ENCODE data around the gene MYO7B.
A peak's percentile ranks its signal among the peaks of the same experiment; 100 is the strongest.

Gene MYO7B

DNA sequence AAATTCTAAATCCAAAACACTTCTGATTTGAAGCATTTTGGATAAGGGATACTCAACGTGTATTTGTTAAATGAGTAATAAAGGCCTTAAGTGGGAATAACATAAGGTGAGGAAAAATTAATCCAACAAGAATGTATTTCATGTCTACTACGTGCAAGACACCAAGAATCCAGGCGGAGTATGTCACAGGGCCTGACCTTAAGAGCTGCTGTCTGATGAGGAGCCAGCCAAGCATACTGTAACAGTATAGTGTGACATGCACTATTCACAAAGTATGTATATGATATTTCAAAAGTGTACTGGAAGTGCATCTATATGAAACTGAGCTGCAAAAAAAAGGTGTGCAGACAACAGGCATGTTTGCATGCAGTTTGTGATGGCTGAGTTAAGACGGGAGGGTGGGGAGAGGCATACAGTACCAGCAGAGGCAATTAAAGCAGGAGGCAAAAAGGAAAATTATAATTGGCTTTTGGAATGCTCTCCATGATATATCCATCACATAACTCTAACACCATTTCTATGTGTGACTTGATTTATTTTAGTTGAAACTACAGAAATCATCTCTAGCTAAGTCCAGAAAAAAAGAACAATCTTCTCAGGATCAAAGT lies 27.4 kb upstream of the MYO7B start:
- Histone ChIP-seq H3K27ac (peak overlapping the region; percentile 90), H3K9ac (ENCODE audit: insufficient read length) (no peak overlapping the region), H3K36me3 (ENCODE audit: insufficient read depth, low read length) (peaks cover 45% of the 10 kb centered on the region), H3K9me3 (ENCODE audit: low read depth, low read length) (no peaks in the 10 kb centered on the region), H3K4me3 (peak overlapping the region; percentile 56)
- no peak for DNase-seq (ENCODE audit: low read depth, low spot score)
- TF ChIP-seq FOXP2 (optimal IDR thresholded peaks at IDR 0.05; ENCODE audit: control extremely low read depth, extremely low read length, insufficient read depth) (no peak), EZH2 (IDR thresholded peaks at IDR 0.05) (no peak), POLR2AphosphoS5 (IDR thresholded peaks at IDR 0.05; ENCODE audit: borderline replicate concordance, low read depth, low read length) (no peak)

DNA sequence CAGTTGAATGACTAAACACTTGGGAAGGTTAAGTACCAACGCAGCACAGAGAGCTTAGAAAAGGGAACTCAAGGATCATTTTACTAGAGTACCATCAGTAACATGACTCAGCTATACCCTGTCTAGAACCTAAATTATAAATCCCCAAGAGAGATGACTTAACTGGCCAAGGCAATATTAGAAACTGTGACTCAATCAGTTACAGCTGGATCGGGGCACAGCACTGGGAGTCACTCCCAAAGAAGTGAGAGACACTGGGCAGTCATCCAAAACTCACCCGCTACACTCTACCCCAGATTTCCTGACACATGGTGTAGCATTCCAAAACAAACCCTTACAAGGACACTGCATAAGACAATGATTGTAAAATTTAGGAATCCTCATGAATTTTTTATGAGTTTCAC lies 26.9 kb upstream of the MYO7B start:
- H3K36me3 ChIP-seq (ENCODE audit: insufficient read depth, low read length): peaks cover 47% of the 10 kb centered on the region
- H3K9ac ChIP-seq (ENCODE audit: insufficient read length): no peak overlapping the region
- H3K27ac ChIP-seq: peak overlapping the region; percentile 90
- peak; percentile 90 for DNase-seq (ENCODE audit: low read depth, low spot score)
- TF ChIP-seq FOXP2 (optimal IDR thresholded peaks at IDR 0.05; ENCODE audit: control extremely low read depth, extremely low read length, insufficient read depth) (peak; percentile 42), EZH2 (IDR thresholded peaks at IDR 0.05) (no peak), POLR2AphosphoS5 (IDR thresholded peaks at IDR 0.05; ENCODE audit: borderline replicate concordance, low read depth, low read length) (peak; percentile 18; the same call in 1 of the 2 replicates)
- H3K9me3 ChIP-seq (ENCODE audit: low read depth, low read length): no peaks in the 10 kb centered on the region
- H3K4me3 ChIP-seq: peak overlapping the region; percentile 56

DNA sequence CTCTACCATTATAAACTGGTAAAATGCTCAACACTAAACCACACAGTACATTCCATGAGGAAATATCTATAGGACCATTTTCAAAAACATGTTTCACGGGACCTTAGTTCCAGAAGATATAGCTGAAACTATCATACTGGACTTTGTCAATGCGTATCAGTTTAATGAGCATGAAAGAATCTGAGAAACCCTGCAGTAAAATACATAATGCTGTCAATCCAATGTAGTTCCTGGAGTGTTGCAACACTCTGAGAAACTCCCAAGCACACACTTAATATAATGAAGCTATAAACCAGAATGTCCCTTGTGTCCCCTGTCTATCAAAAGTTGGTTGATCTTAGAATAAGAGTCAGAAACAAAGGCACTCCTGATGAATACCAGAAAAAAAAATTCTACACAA lies 25.4 kb upstream of the MYO7B start:
- no peak for TF ChIP-seq EZH2 (IDR thresholded peaks at IDR 0.05)
- peaks cover 45% of the 10 kb centered on the region for H3K36me3 ChIP-seq (ENCODE audit: insufficient read depth, low read length)
- no peak overlapping the region for H3K4me3 ChIP-seq
- H3K9ac ChIP-seq (ENCODE audit: insufficient read length): no peak overlapping the region
- peak overlapping the region; percentile 90 for H3K27ac ChIP-seq
- DNase-seq (ENCODE audit: low read depth, low spot score): no peak
- no peaks in the 10 kb centered on the region for H3K9me3 ChIP-seq (ENCODE audit: low read depth, low read length)

DNA sequence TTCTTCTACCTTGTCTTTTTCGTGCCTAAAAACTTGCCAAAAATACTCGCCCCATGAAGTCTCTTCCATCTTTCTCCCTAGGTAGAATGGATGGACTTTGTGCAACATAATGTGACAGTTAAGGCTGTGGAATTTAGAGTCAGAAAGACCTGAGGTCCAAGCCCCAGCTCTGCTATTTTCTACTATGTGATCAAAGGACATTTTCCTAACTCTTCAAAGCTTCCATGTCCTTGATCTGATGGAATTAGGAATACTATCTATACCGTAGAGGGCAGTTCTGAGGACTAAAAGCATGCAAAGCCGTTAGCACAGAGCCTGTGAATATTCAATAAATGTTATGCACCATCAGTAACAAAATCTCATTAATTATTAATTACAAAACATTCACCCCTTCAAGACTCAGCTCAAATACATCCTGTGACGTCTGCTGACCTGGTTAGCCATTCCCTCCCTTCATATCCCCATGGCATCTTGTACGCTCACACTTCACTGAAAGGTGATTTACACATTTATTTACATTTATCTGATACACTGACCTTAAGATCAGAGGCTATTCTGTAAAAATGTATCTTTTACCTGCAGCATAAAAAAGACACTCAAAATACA lies 24.3 kb upstream of the MYO7B start:
- Histone ChIP-seq H3K36me3 (ENCODE audit: insufficient read depth, low read length) (peaks cover 46% of the 10 kb centered on the region), H3K9ac (ENCODE audit: insufficient read length) (no peak overlapping the region), H3K4me3 (no peak overlapping the region), H3K27ac (peak overlapping the region; percentile 34; the same call in 1 of the 2 replicates), H3K9me3 (ENCODE audit: low read depth, low read length) (no peaks in the 10 kb centered on the region)
- TF ChIP-seq FOXP2 (optimal IDR thresholded peaks at IDR 0.05; ENCODE audit: control extremely low read depth, extremely low read length, insufficient read depth) (no peak), POLR2AphosphoS5 (IDR thresholded peaks at IDR 0.05; ENCODE audit: borderline replicate concordance, low read depth, low read length) (no peak), EZH2 (IDR thresholded peaks at IDR 0.05) (no peak)
- no peak for DNase-seq (ENCODE audit: low read depth, low spot score)

DNA sequence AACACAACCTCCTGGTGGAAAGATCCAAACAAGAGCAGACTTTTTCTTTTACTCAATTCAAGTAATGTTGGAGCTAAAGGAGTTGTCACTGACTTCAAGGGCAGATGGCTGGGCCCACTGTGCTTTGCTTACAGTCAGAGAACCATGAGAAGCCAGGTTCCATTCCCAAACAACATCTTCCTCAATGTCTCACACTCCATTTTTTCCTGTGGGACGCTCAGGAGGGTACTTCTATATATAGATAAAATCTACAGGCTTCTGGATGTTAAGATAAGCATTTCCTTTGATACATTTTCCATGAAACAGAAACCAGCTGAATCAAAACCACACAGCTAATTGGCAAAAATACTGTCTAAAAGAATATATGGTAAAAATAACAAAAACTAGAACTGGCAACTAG lies 23.6 kb upstream of the MYO7B start:
- DNase-seq (ENCODE audit: low read depth, low spot score): no peak
- Histone ChIP-seq H3K4me3 (no peak overlapping the region), H3K36me3 (ENCODE audit: insufficient read depth, low read length) (peaks cover 53% of the 10 kb centered on the region), H3K9ac (ENCODE audit: insufficient read length) (no peak overlapping the region), H3K27ac (peak overlapping the region; percentile 34; the same call in 1 of the 2 replicates), H3K9me3 (ENCODE audit: low read depth, low read length) (no peaks in the 10 kb centered on the region)
- TF ChIP-seq FOXP2 (optimal IDR thresholded peaks at IDR 0.05; ENCODE audit: control extremely low read depth, extremely low read length, insufficient read depth): no peak
- TF ChIP-seq POLR2AphosphoS5 (IDR thresholded peaks at IDR 0.05; ENCODE audit: borderline replicate concordance, low read depth, low read length): no peak

DNA sequence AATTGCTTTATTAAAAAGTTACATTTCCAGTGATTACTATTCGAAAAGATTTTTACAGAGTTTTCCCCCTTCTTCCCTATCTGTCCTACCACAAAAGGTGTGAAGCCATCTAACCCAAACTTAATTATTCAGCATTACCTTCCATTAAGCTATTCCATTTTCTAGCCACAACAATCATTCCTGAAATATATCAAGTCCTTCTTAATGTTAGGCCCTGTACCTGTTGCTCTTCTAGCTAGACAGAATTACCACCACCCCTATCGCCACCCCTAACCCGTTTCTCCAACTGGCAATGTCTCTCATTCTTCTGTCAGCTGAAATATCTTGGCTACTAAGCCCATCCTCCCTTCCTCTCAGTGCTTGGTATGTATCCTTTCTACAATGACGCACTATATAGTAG lies 23.1 kb upstream of the MYO7B start:
- H3K36me3 ChIP-seq (ENCODE audit: insufficient read depth, low read length): peaks cover 58% of the 10 kb centered on the region

DNA sequence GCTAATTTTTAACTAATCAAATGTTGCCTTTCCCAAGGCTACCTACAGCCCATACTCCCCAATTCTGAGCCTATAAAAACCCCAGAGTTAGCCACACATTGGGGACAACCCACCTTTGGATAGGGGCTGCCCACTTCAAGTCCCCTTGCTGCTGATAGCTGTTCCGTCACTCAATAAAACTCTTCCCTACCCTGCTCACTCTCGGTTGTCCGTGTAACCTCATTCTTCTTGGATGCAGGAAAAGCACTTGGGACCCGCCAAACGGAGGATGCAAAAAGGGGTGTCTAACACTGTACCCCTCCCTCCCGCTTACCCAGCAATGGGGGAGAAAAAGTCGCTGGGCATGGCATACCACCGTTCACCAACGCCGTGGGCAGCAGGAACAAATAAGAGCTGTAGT lies 21.4 kb upstream of the MYO7B start:
- no peak for DNase-seq (ENCODE audit: low read depth, low spot score)
- H3K4me3 ChIP-seq: no peak overlapping the region
- TF ChIP-seq EZH2 (IDR thresholded peaks at IDR 0.05): no peak
- TF ChIP-seq FOXP2 (optimal IDR thresholded peaks at IDR 0.05; ENCODE audit: control extremely low read depth, extremely low read length, insufficient read depth): no peak
- TF ChIP-seq POLR2AphosphoS5 (IDR thresholded peaks at IDR 0.05; ENCODE audit: borderline replicate concordance, low read depth, low read length): no peak
- peaks cover 69% of the 10 kb centered on the region for H3K36me3 ChIP-seq (ENCODE audit: insufficient read depth, low read length)
- no peaks in the 10 kb centered on the region for H3K9me3 ChIP-seq (ENCODE audit: low read depth, low read length)
- H3K9ac ChIP-seq (ENCODE audit: insufficient read length): no peak overlapping the region
- no peak overlapping the region for H3K27ac ChIP-seq

More for the DNA sequence above, 23.1 kb upstream of the MYO7B start:
- Histone ChIP-seq H3K27ac (peak overlapping the region; percentile 34; the same call in 1 of the 2 replicates), H3K9ac (ENCODE audit: insufficient read length) (no peak overlapping the region), H3K4me3 (no peak overlapping the region), H3K9me3 (ENCODE audit: low read depth, low read length) (no peaks in the 10 kb centered on the region)
- TF ChIP-seq POLR2AphosphoS5 (IDR thresholded peaks at IDR 0.05; ENCODE audit: borderline replicate concordance, low read depth, low read length): no peak
- no peak for TF ChIP-seq EZH2 (IDR thresholded peaks at IDR 0.05)
- TF ChIP-seq FOXP2 (optimal IDR thresholded peaks at IDR 0.05; ENCODE audit: control extremely low read depth, extremely low read length, insufficient read depth): no peak
- no peak for DNase-seq (ENCODE audit: low read depth, low spot score)

DNA sequence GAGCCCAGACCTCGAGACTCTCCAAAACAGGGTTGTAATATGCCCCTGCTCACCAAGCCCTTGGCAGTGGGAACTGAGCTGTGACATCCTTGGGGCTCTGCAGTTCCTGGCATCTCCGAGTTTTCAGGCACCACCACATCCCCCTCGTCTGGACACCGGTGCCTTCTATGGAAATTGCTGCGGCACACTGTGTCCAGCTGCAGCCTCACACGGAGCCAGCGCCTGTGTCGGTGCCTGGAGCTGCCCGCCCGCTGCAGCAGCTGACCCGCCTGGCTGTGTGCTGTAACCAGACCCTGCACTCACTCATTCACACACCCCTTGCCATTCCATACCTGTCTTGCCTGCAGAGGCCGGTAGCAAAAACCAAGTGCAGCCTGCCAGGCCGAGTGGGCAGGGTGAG lies 21.0 kb upstream of the MYO7B start:
- H3K27ac ChIP-seq: no peak overlapping the region
- TF ChIP-seq POLR2AphosphoS5 (IDR thresholded peaks at IDR 0.05; ENCODE audit: borderline replicate concordance, low read depth, low read length) (no peak), FOXP2 (optimal IDR thresholded peaks at IDR 0.05; ENCODE audit: control extremely low read depth, extremely low read length, insufficient read depth) (no peak), EZH2 (IDR thresholded peaks at IDR 0.05) (no peak)
- no peak for DNase-seq (ENCODE audit: low read depth, low spot score)
- peaks cover 71% of the 10 kb centered on the region for H3K36me3 ChIP-seq (ENCODE audit: insufficient read depth, low read length)
- no peak overlapping the region for H3K9ac ChIP-seq (ENCODE audit: insufficient read length)
- no peaks in the 10 kb centered on the region for H3K9me3 ChIP-seq (ENCODE audit: low read depth, low read length)
- no peak overlapping the region for H3K4me3 ChIP-seq

All from SK-N-MC (cell line).